DND-41 (cell line): ENCODE results near the gene MACIR.
A peak's percentile ranks its signal among the peaks of the same experiment; 100 is the strongest.

Experiments
- ATAC-seq: fragments of 200-7000 bp; cut with Tn5 transposase; 3 replicates; pipeline ENCODE4 v1.9.1; 2021; ENCODE audit warnings: low read depth; ENCODE audit not compliant: insufficient read depth
- DNase-seq: peaks from one replicate; pipeline ENCODE4 v3.0.0-alpha.2; 2020
- H2AFZ ChIP-seq: 2 replicates; pipeline ENCODE4 v1.6.0; 2012; ENCODE audit warnings: low read depth, low read length
- H3K27ac ChIP-seq: 2 replicates; pipeline ENCODE4 v1.5.1; 2012; ENCODE audit warnings: low read length, inconsistent platforms
- H3K27me3 ChIP-seq: fragments of 200-600 bp; sonication (generic); 2 replicates; pipeline ENCODE4 v1.6.0; 2012; ENCODE audit warnings: low read length, mild to moderate bottlenecking, inconsistent platforms; ENCODE audit not compliant: insufficient read depth, poor library complexity
- H3K36me3 ChIP-seq: 2 replicates; pipeline ENCODE4 v1.5.1; 2012; ENCODE audit warnings: low read length, inconsistent platforms; ENCODE audit not compliant: insufficient read depth
- H3K4me1 ChIP-seq: 2 replicates; pipeline ENCODE4 v1.5.1; 2012; ENCODE audit warnings: mild to moderate bottlenecking, low read length; ENCODE audit not compliant: insufficient read depth
- H3K4me2 ChIP-seq: 2 replicates; pipeline ENCODE4 v1.6.0; 2012; ENCODE audit warnings: mild to moderate bottlenecking, moderate library complexity, low read length, inconsistent platforms; ENCODE audit not compliant: insufficient read depth
- H3K4me3 ChIP-seq, 2 experiments: fragments of 200-600 bp in 1 of 2; shearing (Covaris generic) in 1 of 2; 2 replicates each; pipeline ENCODE4 v1.5.1; 2012 to 2016; ENCODE audit warnings: inconsistent platforms in 2 of 2, low read length in 2 of 2, mild to moderate bottlenecking in 2 of 2, low read depth in 1 of 2, moderate library complexity in 1 of 2
- H3K79me2 ChIP-seq: 2 replicates; pipeline ENCODE4 v1.6.0; 2012; ENCODE audit warnings: low read length, inconsistent platforms; ENCODE audit not compliant: insufficient read depth
- H3K9ac ChIP-seq: 2 replicates; pipeline ENCODE4 v1.6.0; 2012; ENCODE audit warnings: low read depth, mild to moderate bottlenecking, inconsistent platforms, low read length, moderate library complexity
- H3K9me3 ChIP-seq: 2 replicates; pipeline ENCODE4 v1.5.1; 2012; ENCODE audit warnings: low read length, moderate library complexity, mild to moderate bottlenecking, inconsistent platforms; ENCODE audit not compliant: insufficient read depth, severe bottlenecking
- H4K20me1 ChIP-seq: 2 replicates; pipeline ENCODE4 v1.6.0; 2012; ENCODE audit warnings: low read length; ENCODE audit not compliant: insufficient read depth
- EZH2 ChIP-seq: IDR thresholded peaks from 3 replicates; pipeline ENCODE4 v1.6.1; 2012; ENCODE audit warnings: borderline replicate concordance, low read depth, mild to moderate bottlenecking, moderate library complexity, low read length, inconsistent platforms; ENCODE audit not compliant: severe bottlenecking
- TF ChIP-seq, protein P1 (sequence below): IDR thresholded peaks from 2 replicates; pipeline ENCODE4 v1.5.1; 2012; ENCODE audit warnings: borderline replicate concordance, low read length, moderate library complexity, mild to moderate bottlenecking; ENCODE audit not compliant: poor library complexity, severe bottlenecking; ENCODE audit errors: extremely low read depth

Gene MACIR

DNA sequence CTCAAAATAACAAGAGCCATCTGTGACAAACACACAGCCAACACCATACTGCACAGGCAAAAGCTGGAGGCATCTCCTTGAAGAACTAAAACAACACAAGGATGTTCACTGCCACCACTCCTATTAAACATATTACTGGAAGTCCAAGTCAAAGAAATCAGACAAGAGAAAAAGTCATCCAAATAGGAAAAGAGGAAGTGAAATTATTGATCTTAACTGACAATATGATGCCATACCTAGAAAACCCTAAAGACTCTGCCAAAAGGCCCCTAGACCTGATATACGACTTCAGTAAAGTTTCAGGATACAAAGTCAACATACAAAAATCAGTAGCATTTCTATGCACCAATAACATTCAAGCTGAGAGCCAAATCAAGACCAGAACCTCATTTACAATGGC lies 30.0 kb upstream of the MACIR start:
- H4K20me1 ChIP-seq, result no peaks in the 10 kb centered on the region
- DNase-seq, result no peak
- no peak overlapping the region for H3K27ac ChIP-seq
- no peak overlapping the region for H2AFZ ChIP-seq
- H3K4me2 ChIP-seq, result no peak overlapping the region
- no peak for TF ChIP-seq EZH2
- TF ChIP-seq, protein P1, sequence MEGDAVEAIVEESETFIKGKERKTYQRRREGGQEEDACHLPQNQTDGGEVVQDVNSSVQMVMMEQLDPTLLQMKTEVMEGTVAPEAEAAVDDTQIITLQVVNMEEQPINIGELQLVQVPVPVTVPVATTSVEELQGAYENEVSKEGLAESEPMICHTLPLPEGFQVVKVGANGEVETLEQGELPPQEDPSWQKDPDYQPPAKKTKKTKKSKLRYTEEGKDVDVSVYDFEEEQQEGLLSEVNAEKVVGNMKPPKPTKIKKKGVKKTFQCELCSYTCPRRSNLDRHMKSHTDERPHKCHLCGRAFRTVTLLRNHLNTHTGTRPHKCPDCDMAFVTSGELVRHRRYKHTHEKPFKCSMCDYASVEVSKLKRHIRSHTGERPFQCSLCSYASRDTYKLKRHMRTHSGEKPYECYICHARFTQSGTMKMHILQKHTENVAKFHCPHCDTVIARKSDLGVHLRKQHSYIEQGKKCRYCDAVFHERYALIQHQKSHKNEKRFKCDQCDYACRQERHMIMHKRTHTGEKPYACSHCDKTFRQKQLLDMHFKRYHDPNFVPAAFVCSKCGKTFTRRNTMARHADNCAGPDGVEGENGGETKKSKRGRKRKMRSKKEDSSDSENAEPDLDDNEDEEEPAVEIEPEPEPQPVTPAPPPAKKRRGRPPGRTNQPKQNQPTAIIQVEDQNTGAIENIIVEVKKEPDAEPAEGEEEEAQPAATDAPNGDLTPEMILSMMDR, result no peak
- no peaks in the 10 kb centered on the region for H3K9me3 ChIP-seq
- H3K79me2 ChIP-seq, result no peaks in the 10 kb centered on the region
- H3K4me3 ChIP-seq, result no peak overlapping the region
- ATAC-seq, result no peak
- peaks cover 6% of the 10 kb centered on the region for H3K4me1 ChIP-seq
- H3K27me3 ChIP-seq, result no peaks in the 10 kb centered on the region
- no peak overlapping the region for H3K9ac ChIP-seq
- H3K36me3 ChIP-seq, result no peaks in the 10 kb centered on the region

DNA sequence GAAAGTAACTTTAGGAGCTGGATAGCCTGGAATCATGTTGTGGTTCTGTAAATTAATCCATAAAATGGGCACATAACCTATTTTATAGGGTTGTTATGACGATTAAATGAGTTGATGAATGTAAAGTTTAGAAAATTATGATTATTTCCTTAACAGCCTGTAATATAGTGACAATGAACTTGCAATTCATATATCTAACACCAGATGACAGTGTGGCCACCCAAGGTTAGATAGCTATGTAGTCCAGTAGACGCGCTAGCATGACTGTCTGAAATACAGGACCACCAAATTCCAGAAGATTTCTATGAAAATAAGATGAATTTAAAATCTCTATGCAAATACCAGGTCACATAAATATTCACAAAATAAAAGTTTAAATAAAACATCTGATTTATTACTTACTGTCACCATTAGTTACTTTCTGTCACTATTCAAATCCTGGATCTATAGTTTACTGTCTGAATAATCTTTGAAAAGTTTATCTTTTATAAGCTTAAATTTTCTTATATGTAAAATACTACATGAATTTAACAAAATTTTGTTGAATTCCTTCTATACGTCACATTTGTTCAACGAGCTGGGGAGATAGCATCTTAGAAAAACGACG lies 26.1 kb upstream of the MACIR start:
- Histone ChIP-seq H3K79me2 (no peaks in the 10 kb centered on the region), H3K4me1 (no peaks in the 10 kb centered on the region), H3K36me3 (no peaks in the 10 kb centered on the region), H3K27me3 (no peaks in the 10 kb centered on the region), H3K4me3 (no peak overlapping the region), H4K20me1 (no peaks in the 10 kb centered on the region), H3K9ac (no peak overlapping the region), H3K4me2 (no peak overlapping the region), H3K27ac (no peak overlapping the region), H2AFZ (no peak overlapping the region), H3K9me3 (no peaks in the 10 kb centered on the region)
- TF ChIP-seq EZH2, result no peak
- TF ChIP-seq, protein P1, result peak; percentile 80
- ATAC-seq (peak; percentile 97), DNase-seq (no peak)

DNA sequence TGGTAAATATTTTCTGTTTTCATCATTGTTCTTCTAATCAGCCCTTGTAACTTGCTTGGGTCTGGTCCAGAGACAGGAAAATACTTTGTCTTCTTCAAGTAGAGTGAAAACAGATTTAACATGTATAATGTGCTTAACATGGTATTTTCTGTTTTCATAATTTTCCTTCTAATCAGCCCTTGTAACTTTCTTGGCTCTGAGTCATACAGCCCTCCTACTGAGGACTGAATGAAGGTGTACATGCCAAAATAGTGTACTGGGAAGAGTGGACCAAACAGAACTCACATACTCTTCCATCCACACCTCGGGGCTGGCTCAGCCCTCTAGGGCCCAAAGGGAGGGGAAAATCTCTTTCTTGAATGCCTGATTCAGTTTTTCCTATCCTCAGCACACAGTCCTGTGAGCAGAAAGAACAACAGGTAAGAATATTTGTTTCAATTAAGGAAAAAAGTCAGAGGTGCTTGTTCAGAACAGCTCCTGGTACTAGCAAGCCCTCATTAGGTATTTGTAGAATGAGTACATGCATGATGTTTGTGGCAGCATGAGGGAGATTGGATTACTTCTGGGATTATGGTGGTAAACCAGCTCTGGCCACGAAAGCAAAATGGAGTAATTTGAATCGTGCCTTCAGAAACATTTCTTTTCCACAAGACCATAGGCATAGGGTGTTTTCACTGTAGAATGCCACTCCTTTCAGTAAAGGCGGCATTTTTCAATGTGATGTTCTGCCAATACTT lies 24.2 kb upstream of the MACIR start:
- Histone ChIP-seq H3K27ac (no peak overlapping the region), H2AFZ (no peak overlapping the region), H3K9me3 (peaks cover 7% of the 10 kb centered on the region), H3K4me2 (no peak overlapping the region), H3K27me3 (no peaks in the 10 kb centered on the region), H3K4me1 (no peaks in the 10 kb centered on the region), H4K20me1 (no peaks in the 10 kb centered on the region), H3K79me2 (no peaks in the 10 kb centered on the region), H3K4me3 (no peak overlapping the region), H3K9ac (no peak overlapping the region), H3K36me3 (no peaks in the 10 kb centered on the region)
- no peak for DNase-seq
- TF ChIP-seq EZH2, result no peak
- TF ChIP-seq, protein P1, result no peak
- no peak for ATAC-seq
